ENCODE data around the gene MDGA2. TPM values are rescaled to one million over a fixed set of nuclear protein-coding genes. Genes with fewer than 3 reads are reported as not detected.
"Not testable (repeated sequence)": the region's sequence is repeated elsewhere in the genome, so short reads cannot be mapped to it uniquely, and the experiment has no call there.

The MDGA2 gene
- total RNA-seq, 1 donor from 2014 or later, result 0.19 TPM

GRCh38 chr14:47259796-47260195, 415.6 kb downstream of the MDGA2 start:
- Mint-ChIP-seq H3K27me3 (no peaks in the 10 kb centered on the region), H3K27ac (no peak overlapping the region), H3K36me3 (ENCODE audit: insufficient read depth) (no peaks in the 10 kb centered on the region), H3K4me1 (ENCODE audit: low read depth) (peaks cover 1% of the 10 kb centered on the region), H3K4me3 (ENCODE audit: low read depth) (no peak overlapping the region), H3K9me3 (ENCODE audit: low read depth) (no peaks in the 10 kb centered on the region)
- TF ChIP-seq CTCF (IDR thresholded peaks at IDR 0.05; ENCODE audit: unreplicated experiment), result no peak
- DNase-seq (ENCODE audit: low spot score, unreplicated experiment), result no peak

- peaks cover 11% of the 10 kb centered on the region for H3K9me3 Mint-ChIP-seq (ENCODE audit: low read depth)
- H3K27ac Mint-ChIP-seq, result no peak overlapping the region
- DNase-seq (ENCODE audit: low spot score, unreplicated experiment), result no peak
- peaks cover 1% of the 10 kb centered on the region for H3K4me1 Mint-ChIP-seq (ENCODE audit: low read depth)
- no peak overlapping the region for H3K4me3 Mint-ChIP-seq (ENCODE audit: low read depth)
- TF ChIP-seq CTCF (IDR thresholded peaks at IDR 0.05; ENCODE audit: unreplicated experiment), result no peak
- H3K27me3 Mint-ChIP-seq, result no peaks in the 10 kb centered on the region
- H3K36me3 Mint-ChIP-seq (ENCODE audit: insufficient read depth), result no peaks in the 10 kb centered on the region
Observed at GRCh38 chr14:47257013-47257412, 418.4 kb downstream of the MDGA2 start.

- Mint-ChIP-seq H3K27ac (no peak overlapping the region), H3K9me3 (ENCODE audit: low read depth) (peaks cover 11% of the 10 kb centered on the region), H3K4me1 (ENCODE audit: low read depth) (peaks cover 1% of the 10 kb centered on the region), H3K36me3 (ENCODE audit: insufficient read depth) (no peaks in the 10 kb centered on the region), H3K27me3 (no peaks in the 10 kb centered on the region), H3K4me3 (ENCODE audit: low read depth) (no peak overlapping the region)
- no peak for TF ChIP-seq CTCF (IDR thresholded peaks at IDR 0.05; ENCODE audit: unreplicated experiment)
- no peak for DNase-seq (ENCODE audit: low spot score, unreplicated experiment)
Observed at GRCh38 chr14:47252802-47253201, 422.6 kb downstream of the MDGA2 start.

- no peak for DNase-seq (ENCODE audit: low spot score, unreplicated experiment)
- Mint-ChIP-seq H3K9me3 (ENCODE audit: low read depth) (peaks cover 7% of the 10 kb centered on the region), H3K27ac (no peak overlapping the region), H3K36me3 (ENCODE audit: insufficient read depth) (no peaks in the 10 kb centered on the region), H3K4me3 (ENCODE audit: low read depth) (no peak overlapping the region), H3K27me3 (no peaks in the 10 kb centered on the region), H3K4me1 (ENCODE audit: low read depth) (no peaks in the 10 kb centered on the region)
- TF ChIP-seq CTCF (IDR thresholded peaks at IDR 0.05; ENCODE audit: unreplicated experiment), result no peak
Observed at GRCh38 chr14:47246367-47246766, 429.0 kb downstream of the MDGA2 start.

GRCh38 chr14:47242579-47242978, 432.8 kb downstream of the MDGA2 start:
- H3K4me1 Mint-ChIP-seq (ENCODE audit: low read depth); H3K27me3 Mint-ChIP-seq; DNase-seq (ENCODE audit: low spot score, unreplicated experiment); H3K4me3 Mint-ChIP-seq (ENCODE audit: low read depth); H3K36me3 Mint-ChIP-seq (ENCODE audit: insufficient read depth); H3K9me3 Mint-ChIP-seq (ENCODE audit: low read depth); H3K27ac Mint-ChIP-seq: not testable (repeated sequence)

- no peak for TF ChIP-seq CTCF (IDR thresholded peaks at IDR 0.05; ENCODE audit: unreplicated experiment)
- no peak for DNase-seq (ENCODE audit: low spot score, unreplicated experiment)
- Mint-ChIP-seq H3K4me3 (ENCODE audit: low read depth) (no peak overlapping the region), H3K4me1 (ENCODE audit: low read depth) (no peaks in the 10 kb centered on the region), H3K9me3 (ENCODE audit: low read depth) (peaks cover 7% of the 10 kb centered on the region), H3K27ac (no peak overlapping the region), H3K36me3 (ENCODE audit: insufficient read depth) (no peaks in the 10 kb centered on the region), H3K27me3 (no peaks in the 10 kb centered on the region)
Observed at GRCh38 chr14:47240748-47241437, 434.5 kb downstream of the MDGA2 start.

Measured in progenitor cell of endocrine pancreas (in vitro differentiated cells).